CD4-positive, alpha-beta T cell (primary cell): ENCODE results near the gene PRKCQ. TPM values are rescaled to one million over a fixed set of nuclear protein-coding genes. Genes with fewer than 3 reads are reported as not detected.

Experiments
- ATAC-seq: fragments of 200-7000 bp; cut with Tn5 transposase; one replicate; pipeline ENCODE4 v1.10.0; 2022; ENCODE audit warnings: mild to moderate bottlenecking; ENCODE audit not compliant: poor library complexity
- CTCF ChIA-PET: fragments of 350-600 bp; sonication (Branson Sonifier 250); formaldehyde crosslinking; loops from one replicate; lab custom pipeline; 2021; ENCODE audit warnings: antibody characterized with exemption, inconsistent platforms; lab: Charles Lee
- POLR2A ChIA-PET: fragments of 350-600 bp; sonication (Branson Sonifier 250); formaldehyde crosslinking; loops from one replicate; lab custom pipeline; 2021; ENCODE audit warnings: antibody characterized with exemption, inconsistent platforms; lab: Charles Lee
- DNase-seq, 14 experiments: peaks; one replicate each; pipeline ENCODE4 v3.0.0-alpha.2; 2013 to 2020; ENCODE audit warnings: mixed read lengths in 2 of 14
- H3K27ac ChIP-seq, 2 donors: one replicate each; pipeline versions ENCODE4 v1.5.1 to v1.7.0; 2013; ENCODE audit warnings: low read length in 2 of 2, low read depth in 1 of 2, mild to moderate bottlenecking in 1 of 2
- H3K27me3 ChIP-seq, 2 experiments: 1 replicate in 1 of 2; 2 replicates in 1 of 2; pipeline versions ENCODE4 v1.6.1 to v1.7.0; 2013; ENCODE audit warnings: low read length in 2 of 2, control low read depth in 1 of 2, mild to moderate bottlenecking in 1 of 2, moderate library complexity in 1 of 2; ENCODE audit not compliant: insufficient read depth in 2 of 2, control insufficient read depth in 1 of 2
- H3K36me3 ChIP-seq: one replicate; pipeline ENCODE4 v1.6.1; 2013; ENCODE audit warnings: low read length, control low read depth; ENCODE audit not compliant: insufficient read depth
- H3K4me1 ChIP-seq: one replicate; pipeline ENCODE4 v1.6.1; 2013; ENCODE audit warnings: low read length, control low read depth; ENCODE audit not compliant: insufficient read depth
- H3K4me3 ChIP-seq: one replicate; pipeline ENCODE4 v1.5.1; 2013; ENCODE audit warnings: mild to moderate bottlenecking, low read length, moderate library complexity
- H3K9me3 ChIP-seq, 2 experiments: 1 replicate in 1 of 2; 2 replicates in 1 of 2; pipeline versions ENCODE4 v1.6.1 to v1.7.0; 2013; ENCODE audit warnings: low read length in 2 of 2, mild to moderate bottlenecking in 2 of 2, control low read depth in 1 of 2, moderate library complexity in 1 of 2; ENCODE audit not compliant: control insufficient read depth in 1 of 2, insufficient read depth in 1 of 2
- H3K27ac Mint-ChIP-seq: one replicate; pipeline ENCODE4 v1.8.0; 2020; ENCODE audit warnings: mixed read lengths
- H3K27me3 Mint-ChIP-seq: one replicate; pipeline ENCODE4 v1.8.0; 2021; ENCODE audit warnings: mixed read lengths
- H3K36me3 Mint-ChIP-seq: one replicate; pipeline ENCODE4 v1.8.0; 2021; ENCODE audit warnings: low read depth, mixed read lengths
- H3K4me1 Mint-ChIP-seq: one replicate; pipeline ENCODE4 v1.8.0; 2021; ENCODE audit warnings: low read depth, mixed read lengths
- H3K4me3 Mint-ChIP-seq: one replicate; pipeline ENCODE4 v1.8.0; 2020; ENCODE audit warnings: mild to moderate bottlenecking, mixed read lengths
- H3K9me3 Mint-ChIP-seq: one replicate; pipeline ENCODE4 v1.8.0; 2020; ENCODE audit warnings: mixed read lengths
- CTCF ChIP-seq: fragments of 200-600 bp; IDR thresholded peaks from one replicate; pipeline ENCODE4 v1.8.0; 2022; ENCODE audit warnings: antibody characterized with exemption, mild to moderate bottlenecking
- intact Hi-C, 2 experiments: fragments of 100-400 bp; cut with DNase I in 1 of 2; cut with micrococcal nuclease in 1 of 2; formaldehyde crosslinking; loops; one replicate each; pipeline versions ENCODE4 v1.15.1 to v1.9.0; 2023 to 2025; cut with DNase I, micrococcal nuclease
- total RNA-seq, 174 experiments: library from RNA in 2 of 174; stranded (reverse) in 2 of 174; gene quantifications; one replicate each; pipeline ENCODE4 v1.2.3 and lab custom pipeline; 2021 to 2026

Gene PRKCQ
- total RNA-seq, 2 experiments from 2014 or later: 43.4 to 43.9 TPM

DNA sequence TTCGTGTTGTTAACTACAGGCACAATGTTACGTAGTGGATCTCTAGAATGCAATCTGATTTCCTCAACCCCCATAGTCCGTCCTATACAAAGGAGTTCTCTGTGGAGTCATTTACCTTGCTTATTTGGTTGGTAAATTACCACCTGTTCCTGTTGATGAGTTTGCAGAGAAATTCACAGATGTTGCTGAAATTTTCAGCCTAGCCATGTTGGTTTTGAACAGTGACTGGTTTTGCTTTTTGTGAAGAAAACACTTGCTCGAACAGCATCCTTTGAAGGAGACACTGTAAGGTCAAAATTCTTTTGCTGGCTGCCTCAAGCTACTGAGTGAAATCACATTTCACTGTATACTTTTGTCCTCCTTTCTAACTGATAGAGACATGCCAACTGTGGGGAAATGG lies 15.4 kb upstream of the PRKCQ start:
- TF ChIP-seq CTCF: no peak
- CTCF ChIA-PET: interaction anchor here (2.2 to 6.7 kb wide), 2 partner anchors 14 to 122 kb away, joined by 7 to 31 read pairs; partner anchors contain the start of gene PRKCQ
- Mint-ChIP-seq H3K27ac (peak overlapping the region; percentile 94), H3K36me3 (peaks cover 40% of the 10 kb centered on the region), H3K4me1 (peaks cover 95% of the 10 kb centered on the region), H3K27me3 (no peaks in the 10 kb centered on the region), H3K9me3 (no peaks in the 10 kb centered on the region), H3K4me3 (peak overlapping the region; percentile 72)
- Histone ChIP-seq H3K4me1 (peaks cover 52% of the 10 kb centered on the region), H3K9me3 (no peaks in the 10 kb centered on the region), H3K27ac (peak overlapping the region; percentile 43 to 54), H3K36me3 (peaks cover 21% of the 10 kb centered on the region), H3K4me3 (no peak overlapping the region), H3K27me3 (no peaks in the 10 kb centered on the region)
- ATAC-seq: peak; percentile 12
- POLR2A ChIA-PET: interaction anchor here (1.4 to 9.5 kb wide), 5 partner anchors 9 to 65 kb away, joined by 4 to 104 read pairs (median 7); partner anchors contain the start of gene PRKCQ
- intact Hi-C loops: no loop called here
- DNase-seq: no peak

- H3K36me3 ChIP-seq: peaks cover 40% of the 10 kb centered on the region
- H3K4me3 Mint-ChIP-seq: peak overlapping the region; percentile 66
- peaks cover 54% of the 10 kb centered on the region for H3K4me1 ChIP-seq
- DNase-seq (peak in 5 of 14 experiments; percentile 16 to 64 (median 50)), ATAC-seq (peak; percentile 67)
- H3K27me3 ChIP-seq: no peaks in the 10 kb centered on the region
- no peaks in the 10 kb centered on the region for H3K9me3 ChIP-seq
- H3K36me3 Mint-ChIP-seq: peaks cover 51% of the 10 kb centered on the region
- intact Hi-C loops: loop anchor here in 1 of 2 experiments (2.0 kb wide), 1 partner anchor 14 kb away; no protein-coding TSS in a partner anchor
- H3K9me3 Mint-ChIP-seq: no peaks in the 10 kb centered on the region
- peak overlapping the region; percentile 79 to 83 for H3K27ac ChIP-seq
- no peaks in the 10 kb centered on the region for H3K27me3 Mint-ChIP-seq
- peak overlapping the region; percentile 94 for H3K27ac Mint-ChIP-seq
- H3K4me3 ChIP-seq: no peak overlapping the region
- peaks cover 97% of the 10 kb centered on the region for H3K4me1 Mint-ChIP-seq
- POLR2A ChIA-PET: interaction anchor here (0.6 to 3.2 kb wide), 12 partner anchors 8 to 730 kb away, joined by 3 to 70 read pairs (median 8); partner anchors contain the start of gene PRKCQ
- no peak for TF ChIP-seq CTCF
- CTCF ChIA-PET: interaction anchor here (1.5 to 6.7 kb wide), 5 partner anchors 8 to 85 kb away, joined by 5 to 31 read pairs (median 6); partner anchors contain the start of gene PRKCQ
Observed at GRCh38 chr10:6593241-6593671, 13.2 kb upstream of the PRKCQ start.

- Histone ChIP-seq H3K4me3 (peak overlapping the region; percentile 21), H3K27me3 (no peaks in the 10 kb centered on the region), H3K4me1 (peaks cover 59% of the 10 kb centered on the region), H3K27ac (peak overlapping the region; percentile 79 to 83), H3K9me3 (no peaks in the 10 kb centered on the region), H3K36me3 (peaks cover 46% of the 10 kb centered on the region)
- TF ChIP-seq CTCF: no peak
- peak in 4 of 14 experiments; percentile 31 to 83 (median 70) for DNase-seq
- Mint-ChIP-seq H3K4me3 (peak overlapping the region; percentile 74), H3K4me1 (peaks cover 97% of the 10 kb centered on the region), H3K9me3 (no peaks in the 10 kb centered on the region), H3K27me3 (no peaks in the 10 kb centered on the region), H3K36me3 (peaks cover 51% of the 10 kb centered on the region), H3K27ac (peak overlapping the region; percentile 94)
- ATAC-seq: peak; percentile 55
- intact Hi-C loops: loop anchor here in 1 of 2 experiments (1.0 to 2.0 kb wide), 3 partner anchors 9 to 13 kb away; no protein-coding TSS in a partner anchor
- CTCF ChIA-PET: interaction anchor here (1.7 to 6.7 kb wide), 4 partner anchors 9 to 76 kb away, joined by 5 to 31 read pairs (median 8); partner anchors contain the start of gene PRKCQ
- POLR2A ChIA-PET: interaction anchor here (0.7 to 3.2 kb wide), 13 partner anchors 9 to 641 kb away, joined by 3 to 70 read pairs (median 7); partner anchors contain the start of gene PRKCQ
Observed at GRCh38 chr10:6592080-6592479, 12.0 kb upstream of the PRKCQ start.
